Measurements from ENCODE around the gene SGPL1. TPM values are rescaled to one million over a fixed set of nuclear protein-coding genes. Genes with fewer than 3 reads are reported as not detected.

SGPL1 gene
- total RNA-seq, 1 experiment from 2014 or later, result 52.6 TPM

- Histone ChIP-seq H4K20me1 (ENCODE audit: control insufficient read depth, insufficient read depth, insufficient read length) (no peaks in the 10 kb centered on the region), H3T11ph (ENCODE audit: low read length) (no peak overlapping the region), H3K9me3 (ENCODE audit: control insufficient read depth, low read depth, low read length) (no peaks in the 10 kb centered on the region), H3K56ac (ENCODE audit: insufficient read length, low read depth, low read length) (no peak overlapping the region), H3K23ac (ENCODE audit: insufficient read length, low read depth, low read length) (no peak overlapping the region), H3K9ac (ENCODE audit: extremely low read depth, insufficient read length, low read length) (no peak overlapping the region), H3K79me1 (ENCODE audit: insufficient read depth, low read depth, low read length, poor library complexity, severe bottlenecking) (no peaks in the 10 kb centered on the region), H4K8ac (replicated peaks; ENCODE audit: insufficient read length, low read depth, low read length) (no peak overlapping the region), H4K5ac (ENCODE audit: insufficient read length, low read depth, low read length) (no peak overlapping the region), H3K27ac (ENCODE audit: insufficient read length, low read depth, low read length) (no peak overlapping the region), H2AFZ (ENCODE audit: low read length) (no peak overlapping the region), H4K91ac (ENCODE audit: insufficient read length, low read depth, low read length) (no peak overlapping the region), H2BK5ac (ENCODE audit: insufficient read length, low read length) (no peak overlapping the region), H3K23me2 (ENCODE audit: insufficient read length, low read depth, low read length, poor library complexity, severe bottlenecking) (no peaks in the 10 kb centered on the region), H3K18ac (ENCODE audit: insufficient read length, low read depth, low read length) (no peak overlapping the region), H3K4me2 (ENCODE audit: insufficient read depth, insufficient read length, low read length) (no peak overlapping the region), H2BK15ac (ENCODE audit: low read depth, low read length) (no peak overlapping the region), H3K4me1 (ENCODE audit: insufficient read depth, low read length) (no peaks in the 10 kb centered on the region), H3K14ac (ENCODE audit: insufficient read depth, low read length) (no peak overlapping the region), H2BK12ac (ENCODE audit: insufficient read length, low read depth, low read length) (no peak overlapping the region), H2AK5ac (ENCODE audit: insufficient read length, low read length) (no peak overlapping the region), H3K4ac (ENCODE audit: low read depth, low read length) (no peak overlapping the region), H2BK120ac (ENCODE audit: low read depth, low read length, poor library complexity, severe bottlenecking) (no peak overlapping the region), H2BK20ac (ENCODE audit: low read depth, low read length, poor library complexity, severe bottlenecking) (no peak overlapping the region), H3K79me2 (ENCODE audit: insufficient read depth, low read length) (no peaks in the 10 kb centered on the region), H3K27me3 (ENCODE audit: insufficient read depth, low read length) (no peaks in the 10 kb centered on the region)
- no peak overlapping the region for H3K27ac Mint-ChIP-seq
- H3K4me3 Mint-ChIP-seq, result no peak overlapping the region
- peaks cover 0 to 2% of the 10 kb centered on the region in 2 experiments; a peak in 3 of 4 replicates for H3K4me1 Mint-ChIP-seq
- H3K27me3 Mint-ChIP-seq (ENCODE audit: low read depth), result peaks cover 10% of the 10 kb centered on the region
- no peaks in the 10 kb centered on the region for H3K9me3 Mint-ChIP-seq
- whole genome bisulfite sequencing (ENCODE audit: extremely low coverage, insufficient read length, low lambda C conversion rate), result no CpG with 5 or more reads among the region's 8 CpGs
- H3K36me3 Mint-ChIP-seq (ENCODE audit: insufficient read depth in 1 of 3, low read depth in 3 of 3), result no peaks in the 10 kb centered on the region
- TF ChIP-seq, protein P1, sequence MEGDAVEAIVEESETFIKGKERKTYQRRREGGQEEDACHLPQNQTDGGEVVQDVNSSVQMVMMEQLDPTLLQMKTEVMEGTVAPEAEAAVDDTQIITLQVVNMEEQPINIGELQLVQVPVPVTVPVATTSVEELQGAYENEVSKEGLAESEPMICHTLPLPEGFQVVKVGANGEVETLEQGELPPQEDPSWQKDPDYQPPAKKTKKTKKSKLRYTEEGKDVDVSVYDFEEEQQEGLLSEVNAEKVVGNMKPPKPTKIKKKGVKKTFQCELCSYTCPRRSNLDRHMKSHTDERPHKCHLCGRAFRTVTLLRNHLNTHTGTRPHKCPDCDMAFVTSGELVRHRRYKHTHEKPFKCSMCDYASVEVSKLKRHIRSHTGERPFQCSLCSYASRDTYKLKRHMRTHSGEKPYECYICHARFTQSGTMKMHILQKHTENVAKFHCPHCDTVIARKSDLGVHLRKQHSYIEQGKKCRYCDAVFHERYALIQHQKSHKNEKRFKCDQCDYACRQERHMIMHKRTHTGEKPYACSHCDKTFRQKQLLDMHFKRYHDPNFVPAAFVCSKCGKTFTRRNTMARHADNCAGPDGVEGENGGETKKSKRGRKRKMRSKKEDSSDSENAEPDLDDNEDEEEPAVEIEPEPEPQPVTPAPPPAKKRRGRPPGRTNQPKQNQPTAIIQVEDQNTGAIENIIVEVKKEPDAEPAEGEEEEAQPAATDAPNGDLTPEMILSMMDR (conservative IDR thresholded peaks at IDR 0.05), result no peak
- DNase-seq, result no peak
Measured at GRCh38 chr10:70928140-70928539, 112.4 kb downstream of the SGPL1 start.
